ENCODE data around the gene UBL7. TPM values are rescaled to one million over a fixed set of nuclear protein-coding genes. Genes with fewer than 3 reads are reported as not detected.
A peak's percentile ranks its signal among the peaks of the same experiment; 100 is the strongest.

The UBL7 gene
- total and polyA plus RNA-seq, 10 of the 15 experiments (the other 5 are each of a cell fraction or from before 2014, with no cell fraction given), result 25.9 to 145 (median 90.1) TPM

DNA sequence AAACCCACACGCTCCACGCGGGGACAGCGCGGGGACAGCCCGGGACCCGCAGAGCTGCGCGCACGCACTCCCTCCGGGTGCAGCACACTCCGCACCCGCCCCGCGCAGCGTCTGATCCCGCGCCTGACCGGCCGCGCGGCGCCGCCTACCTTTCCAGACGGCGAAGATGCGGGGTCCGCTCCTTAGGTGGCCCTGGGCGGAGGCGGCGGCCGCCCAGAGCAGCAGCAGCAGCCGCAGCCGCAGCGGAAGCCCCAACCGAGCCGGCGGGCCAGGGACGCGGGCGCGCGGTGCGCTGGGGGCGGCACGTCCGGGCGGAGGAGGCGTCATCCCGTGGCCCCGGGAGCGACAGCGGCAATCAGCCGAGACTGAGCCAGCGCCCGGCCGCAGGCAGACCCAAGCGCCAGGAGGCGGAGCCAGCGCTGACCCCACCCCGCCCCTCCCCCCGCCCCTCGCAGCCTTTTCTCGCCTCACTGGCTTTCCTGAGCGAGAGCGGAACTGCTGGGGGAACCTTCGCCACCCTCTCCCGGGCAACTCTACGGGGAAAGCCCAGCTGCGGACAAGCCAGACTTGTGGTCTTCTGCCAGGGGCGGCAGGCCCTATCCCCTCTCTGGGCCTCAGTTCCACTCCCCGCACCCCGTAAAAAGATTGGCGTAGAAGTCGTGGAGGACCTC, 27.2 kb downstream of the UBL7 start, which contains the start of gene SEMA7A (continued):
- TF ChIP-seq ZNF384 (IDR thresholded peaks at IDR 0.05; ENCODE audit: borderline replicate concordance, low read depth, low read length) (no peak), STAT3 (IDR thresholded peaks at IDR 0.05; ENCODE audit: low read depth, low read length) (no peak), ZBED1 (IDR thresholded peaks at IDR 0.05; ENCODE audit: borderline replicate concordance) (no peak), NFYA (IDR thresholded peaks at IDR 0.05; ENCODE audit: borderline replicate concordance, low read depth, low read length) (no peak), RAD21 (IDR thresholded peaks at IDR 0.05; ENCODE audit: insufficient read depth, low read depth, low read length) (no peak), PAX5 (IDR thresholded peaks at IDR 0.05; ENCODE audit: borderline replicate concordance, low read depth, low read length) (peak; percentile 87), IKZF2 (IDR thresholded peaks at IDR 0.05) (peak; percentile 74 to 82), RBBP5 (conservative IDR thresholded peaks at IDR 0.05) (no peak), MXI1 (IDR thresholded peaks at IDR 0.05; ENCODE audit: low read depth, low read length) (peak; percentile 91), ESRRA (IDR thresholded peaks at IDR 0.05; ENCODE audit: low read length) (no peak), SREBF1 (IDR thresholded peaks at IDR 0.05; ENCODE audit: low read length) (no peak), POLR2AphosphoS2 (IDR thresholded peaks at IDR 0.05; ENCODE audit: low read depth, low read length) (peak; percentile 94), CEBPB (IDR thresholded peaks at IDR 0.05; ENCODE audit: borderline replicate concordance in 1 of 2, low read depth in 2 of 2, low read length in 2 of 2) (no peak), GATAD2B (conservative IDR thresholded peaks at IDR 0.05; ENCODE audit: low read depth) (peak; percentile 95), BHLHE40 (IDR thresholded peaks at IDR 0.05; ENCODE audit: borderline replicate concordance in 1 of 2, low read depth in 2 of 2, low read length in 1 of 2) (peak; percentile 7 to 90; a peak in 2 of 4 replicates)
- TF ChIP-seq, protein P1, sequence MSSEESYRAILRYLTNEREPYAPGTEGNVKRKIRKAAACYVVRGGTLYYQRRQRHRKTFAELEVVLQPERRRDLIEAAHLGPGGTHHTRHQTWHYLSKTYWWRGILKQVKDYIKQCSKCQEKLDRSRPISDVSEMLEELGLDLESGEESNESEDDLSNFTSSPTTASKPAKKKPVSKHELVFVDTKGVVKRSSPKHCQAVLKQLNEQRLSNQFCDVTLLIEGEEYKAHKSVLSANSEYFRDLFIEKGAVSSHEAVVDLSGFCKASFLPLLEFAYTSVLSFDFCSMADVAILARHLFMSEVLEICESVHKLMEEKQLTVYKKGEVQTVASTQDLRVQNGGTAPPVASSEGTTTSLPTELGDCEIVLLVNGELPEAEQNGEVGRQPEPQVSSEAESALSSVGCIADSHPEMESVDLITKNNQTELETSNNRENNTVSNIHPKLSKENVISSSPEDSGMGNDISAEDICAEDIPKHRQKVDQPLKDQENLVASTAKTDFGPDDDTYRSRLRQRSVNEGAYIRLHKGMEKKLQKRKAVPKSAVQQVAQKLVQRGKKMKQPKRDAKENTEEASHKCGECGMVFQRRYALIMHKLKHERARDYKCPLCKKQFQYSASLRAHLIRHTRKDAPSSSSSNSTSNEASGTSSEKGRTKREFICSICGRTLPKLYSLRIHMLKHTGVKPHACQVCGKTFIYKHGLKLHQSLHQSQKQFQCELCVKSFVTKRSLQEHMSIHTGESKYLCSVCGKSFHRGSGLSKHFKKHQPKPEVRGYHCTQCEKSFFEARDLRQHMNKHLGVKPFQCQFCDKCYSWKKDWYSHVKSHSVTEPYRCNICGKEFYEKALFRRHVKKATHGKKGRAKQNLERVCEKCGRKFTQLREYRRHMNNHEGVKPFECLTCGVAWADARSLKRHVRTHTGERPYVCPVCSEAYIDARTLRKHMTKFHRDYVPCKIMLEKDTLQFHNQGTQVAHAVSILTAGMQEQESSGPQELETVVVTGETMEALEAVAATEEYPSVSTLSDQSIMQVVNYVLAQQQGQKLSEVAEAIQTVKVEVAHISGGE (CRISPR knock-in tag; IDR thresholded peaks at IDR 0.05), result no peak
- TF ChIP-seq, protein P2, sequence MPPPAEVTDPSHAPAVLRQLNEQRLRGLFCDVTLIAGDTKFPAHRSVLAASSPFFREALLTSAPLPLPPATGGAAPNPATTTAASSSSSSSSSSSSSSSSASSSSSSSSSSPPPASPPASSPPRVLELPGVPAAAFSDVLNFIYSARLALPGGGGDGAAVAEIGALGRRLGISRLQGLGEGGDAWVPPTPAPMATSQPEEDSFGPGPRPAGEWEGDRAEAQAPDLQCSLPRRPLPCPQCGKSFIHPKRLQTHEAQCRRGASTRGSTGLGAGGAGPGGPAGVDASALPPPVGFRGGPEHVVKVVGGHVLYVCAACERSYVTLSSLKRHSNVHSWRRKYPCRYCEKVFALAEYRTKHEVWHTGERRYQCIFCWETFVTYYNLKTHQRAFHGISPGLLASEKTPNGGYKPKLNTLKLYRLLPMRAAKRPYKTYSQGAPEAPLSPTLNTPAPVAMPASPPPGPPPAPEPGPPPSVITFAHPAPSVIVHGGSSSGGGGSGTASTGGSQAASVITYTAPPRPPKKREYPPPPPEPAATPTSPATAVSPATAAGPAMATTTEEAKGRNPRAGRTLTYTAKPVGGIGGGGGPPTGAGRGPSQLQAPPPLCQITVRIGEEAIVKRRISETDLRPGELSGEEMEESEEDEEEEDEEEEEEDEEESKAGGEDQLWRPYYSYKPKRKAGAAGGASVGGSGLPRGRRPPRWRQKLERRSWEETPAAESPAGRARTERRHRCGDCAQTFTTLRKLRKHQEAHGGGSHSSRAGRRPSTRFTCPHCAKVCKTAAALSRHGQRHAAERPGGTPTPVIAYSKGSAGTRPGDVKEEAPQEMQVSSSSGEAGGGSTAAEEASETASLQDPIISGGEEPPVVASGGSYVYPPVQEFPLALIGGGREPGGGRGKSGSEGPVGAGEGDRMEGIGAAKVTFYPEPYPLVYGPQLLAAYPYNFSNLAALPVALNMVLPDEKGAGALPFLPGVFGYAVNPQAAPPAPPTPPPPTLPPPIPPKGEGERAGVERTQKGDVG (CRISPR knock-in tag; IDR thresholded peaks at IDR 0.05), result no peak
- TF ChIP-seq, protein P3, sequence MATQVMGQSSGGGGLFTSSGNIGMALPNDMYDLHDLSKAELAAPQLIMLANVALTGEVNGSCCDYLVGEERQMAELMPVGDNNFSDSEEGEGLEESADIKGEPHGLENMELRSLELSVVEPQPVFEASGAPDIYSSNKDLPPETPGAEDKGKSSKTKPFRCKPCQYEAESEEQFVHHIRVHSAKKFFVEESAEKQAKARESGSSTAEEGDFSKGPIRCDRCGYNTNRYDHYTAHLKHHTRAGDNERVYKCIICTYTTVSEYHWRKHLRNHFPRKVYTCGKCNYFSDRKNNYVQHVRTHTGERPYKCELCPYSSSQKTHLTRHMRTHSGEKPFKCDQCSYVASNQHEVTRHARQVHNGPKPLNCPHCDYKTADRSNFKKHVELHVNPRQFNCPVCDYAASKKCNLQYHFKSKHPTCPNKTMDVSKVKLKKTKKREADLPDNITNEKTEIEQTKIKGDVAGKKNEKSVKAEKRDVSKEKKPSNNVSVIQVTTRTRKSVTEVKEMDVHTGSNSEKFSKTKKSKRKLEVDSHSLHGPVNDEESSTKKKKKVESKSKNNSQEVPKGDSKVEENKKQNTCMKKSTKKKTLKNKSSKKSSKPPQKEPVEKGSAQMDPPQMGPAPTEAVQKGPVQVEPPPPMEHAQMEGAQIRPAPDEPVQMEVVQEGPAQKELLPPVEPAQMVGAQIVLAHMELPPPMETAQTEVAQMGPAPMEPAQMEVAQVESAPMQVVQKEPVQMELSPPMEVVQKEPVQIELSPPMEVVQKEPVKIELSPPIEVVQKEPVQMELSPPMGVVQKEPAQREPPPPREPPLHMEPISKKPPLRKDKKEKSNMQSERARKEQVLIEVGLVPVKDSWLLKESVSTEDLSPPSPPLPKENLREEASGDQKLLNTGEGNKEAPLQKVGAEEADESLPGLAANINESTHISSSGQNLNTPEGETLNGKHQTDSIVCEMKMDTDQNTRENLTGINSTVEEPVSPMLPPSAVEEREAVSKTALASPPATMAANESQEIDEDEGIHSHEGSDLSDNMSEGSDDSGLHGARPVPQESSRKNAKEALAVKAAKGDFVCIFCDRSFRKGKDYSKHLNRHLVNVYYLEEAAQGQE (IDR thresholded peaks at IDR 0.05; ENCODE audit: low read depth, low read length), result peak; percentile 28; the same call in 1 of the 2 replicates
- TF ChIP-seq, protein P4, sequence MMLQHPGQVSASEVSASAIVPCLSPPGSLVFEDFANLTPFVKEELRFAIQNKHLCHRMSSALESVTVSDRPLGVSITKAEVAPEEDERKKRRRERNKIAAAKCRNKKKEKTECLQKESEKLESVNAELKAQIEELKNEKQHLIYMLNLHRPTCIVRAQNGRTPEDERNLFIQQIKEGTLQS (IDR thresholded peaks at IDR 0.05; ENCODE audit: borderline replicate concordance, extremely low read depth, low read depth, low read length), result no peak

Data from GM12878 (cell line).